Neural cell (in vitro differentiated cells): ENCODE data around the gene SERPINA9. TPM values are rescaled to one million over a fixed set of nuclear protein-coding genes. Genes with fewer than 3 reads are reported as not detected.

Experiments used
- H2AFZ ChIP-seq: fragments of 200-600, 300-800 bp; sonication (generic), shearing (Covaris generic); 2 replicates; pipeline ENCODE4 v1.6.0; 2014; ENCODE audit warnings: low read depth, mild to moderate bottlenecking, antibody characterized with exemption, low read length, moderate library complexity
- H3F3A ChIP-seq: fragments of 200-600 bp; shearing (Covaris generic); 2 replicates; pipeline ENCODE4 v1.6.1; 2016; ENCODE audit warnings: mild to moderate bottlenecking, moderate library complexity, mixed read lengths, antibody characterized with exemption, low read length; ENCODE audit not compliant: insufficient read depth, poor library complexity, severe bottlenecking
- H3K27ac ChIP-seq: fragments of 200-600, 300-800 bp; sonication (generic), shearing (Covaris generic); 2 replicates; pipeline ENCODE4 v1.5.1; 2014; ENCODE audit warnings: mild to moderate bottlenecking, low read length, moderate library complexity
- H3K27me3 ChIP-seq: fragments of 300-800, 200-600 bp; sonication (generic), shearing (Covaris generic); 2 replicates; pipeline ENCODE4 v1.6.0; 2014; ENCODE audit warnings: mild to moderate bottlenecking, low read depth, low read length, moderate library complexity; ENCODE audit not compliant: insufficient read depth
- H3K36me3 ChIP-seq: fragments of 300-800, 200-600 bp; sonication (generic), shearing (Covaris generic); 2 replicates; pipeline ENCODE4 v1.5.1; 2014; ENCODE audit warnings: mild to moderate bottlenecking, antibody characterized with exemption, low read length, moderate library complexity; ENCODE audit not compliant: insufficient read depth
- H3K4me2 ChIP-seq: fragments of 300-800, 200-600 bp; sonication (generic), shearing (Covaris generic); 2 replicates; pipeline ENCODE4 v1.6.0; 2014; ENCODE audit warnings: mild to moderate bottlenecking, low read length
- H3K4me3 ChIP-seq: fragments of 300-800, 200-600 bp; sonication (generic), shearing (Covaris generic); 2 replicates; pipeline ENCODE4 v1.5.1; 2014; ENCODE audit warnings: mild to moderate bottlenecking, low read length, moderate library complexity
- H3K79me2 ChIP-seq: fragments of 200-600 bp; shearing (Covaris generic); replicated peaks from 2 replicates; pipeline ENCODE4 v1.6.0; 2014; ENCODE audit warnings: mild to moderate bottlenecking, low read length, moderate library complexity; ENCODE audit not compliant: insufficient read depth
- H3K9ac ChIP-seq: fragments of 300-800, 200-600 bp; sonication (generic), shearing (Covaris generic); 2 replicates; pipeline ENCODE4 v1.6.1; 2016; ENCODE audit warnings: mild to moderate bottlenecking, low read length, mixed read lengths
- H3K9me2 ChIP-seq: fragments of 200-600 bp; shearing (Covaris generic); 2 replicates; pipeline ENCODE4 v1.6.1; 2016; ENCODE audit warnings: mild to moderate bottlenecking, low read length, mixed read lengths; ENCODE audit not compliant: insufficient read depth
- H3K9me3 ChIP-seq: fragments of 200-600, 300-800 bp; sonication (generic), shearing (Covaris generic); 2 replicates; pipeline ENCODE4 v1.6.1; 2016; ENCODE audit warnings: mild to moderate bottlenecking, mixed run types, low read length, moderate library complexity, mixed read lengths
- H4K20me1 ChIP-seq: fragments of 200-600 bp; shearing (Covaris generic); 2 replicates; pipeline ENCODE4 v1.6.1; 2016; ENCODE audit warnings: mild to moderate bottlenecking, mixed run types; ENCODE audit not compliant: insufficient read depth
- CTCF ChIP-seq: fragments of 450-650 bp; IDR thresholded peaks from 2 replicates; pipeline ENCODE4 v1.5.1; 2014; ENCODE audit warnings: antibody characterized with exemption, mild to moderate bottlenecking, moderate library complexity; ENCODE audit not compliant: poor library complexity, severe bottlenecking
- EP300 ChIP-seq: fragments of 450-650 bp; conservative IDR thresholded peaks from 2 replicates; pipeline ENCODE4 v1.6.1; 2014; ENCODE audit warnings: antibody characterized with exemption, mild to moderate bottlenecking, moderate library complexity; ENCODE audit not compliant: poor library complexity, severe bottlenecking
- EZH2 ChIP-seq: fragments of 200-600, 300-800 bp; shearing (Covaris generic), sonication (generic); IDR thresholded peaks from 2 replicates; pipeline ENCODE4 v1.6.1; 2014; ENCODE audit warnings: antibody characterized with exemption, low read length, borderline replicate concordance, mild to moderate bottlenecking; ENCODE audit not compliant: insufficient read depth, poor library complexity, severe bottlenecking
- MXI1 ChIP-seq: fragments of 450-650 bp; conservative IDR thresholded peaks from 2 replicates; pipeline ENCODE4 v1.6.1; 2014; ENCODE audit warnings: antibody characterized with exemption, mild to moderate bottlenecking; ENCODE audit not compliant: poor library complexity, severe bottlenecking
- POLR2AphosphoS5 ChIP-seq: IDR thresholded peaks from 2 replicates; pipeline ENCODE4 v1.6.1; 2012
- RAD21 ChIP-seq: fragments of 450-650 bp; conservative IDR thresholded peaks from 2 replicates; pipeline ENCODE4 v1.6.1; 2014; ENCODE audit warnings: antibody characterized with exemption, mild to moderate bottlenecking, moderate library complexity
- REST ChIP-seq: IDR thresholded peaks from 2 replicates; pipeline ENCODE4 v1.6.1; 2012; ENCODE audit warnings: borderline replicate concordance
- SMC3 ChIP-seq: fragments of 450-650 bp; conservative IDR thresholded peaks from 2 replicates; pipeline ENCODE4 v1.6.1; 2014; ENCODE audit warnings: antibody characterized with exemption, mild to moderate bottlenecking, moderate library complexity; ENCODE audit not compliant: poor library complexity
- TAF1 ChIP-seq: IDR thresholded peaks from 2 replicates; pipeline ENCODE4 v1.6.1; 2012; ENCODE audit warnings: low read depth
- polyA plus RNA-seq: library from polyadenylated mRNA; depleted of rRNA; stranded (reverse); fragments of >200 nt; gene quantifications from 2 replicates; pipeline ENCODE4 v1.2.3, GENCODE V29; 2014

The SERPINA9 gene
- polyA plus RNA-seq, 1 donor from 2014 or later, result not detected

- Histone ChIP-seq H2AFZ (no peak overlapping the region), H3K9me3 (no peaks in the 10 kb centered on the region), H3K79me2 (no peaks in the 10 kb centered on the region), H3K4me3 (no peak overlapping the region), H3K9ac (no peak overlapping the region), H3K9me2 (no peaks in the 10 kb centered on the region), H3K36me3 (no peaks in the 10 kb centered on the region), H3F3A (no peaks in the 10 kb centered on the region), H4K20me1 (no peaks in the 10 kb centered on the region), H3K27me3 (no peaks in the 10 kb centered on the region), H3K27ac (no peak overlapping the region), H3K4me2 (no peak overlapping the region)
- no peak for TF ChIP-seq POLR2AphosphoS5
- no peak for TF ChIP-seq RAD21
- no peak for TF ChIP-seq EZH2
- no peak for TF ChIP-seq CTCF
- TF ChIP-seq MXI1, result no peak
- TF ChIP-seq REST, result no peak
- no peak for TF ChIP-seq EP300
- no peak for TF ChIP-seq SMC3
- no peak for TF ChIP-seq TAF1
Observed at GRCh38 chr14:94439453-94440057, 36.4 kb downstream of the SERPINA9 start.

- no peaks in the 10 kb centered on the region for H3K79me2 ChIP-seq
- no peak for TF ChIP-seq EP300
- H3K4me2 ChIP-seq, result no peak overlapping the region
- H3K9ac ChIP-seq, result no peak overlapping the region
- H3K27ac ChIP-seq, result no peak overlapping the region
- no peak overlapping the region for H3K4me3 ChIP-seq
- no peaks in the 10 kb centered on the region for H4K20me1 ChIP-seq
- no peaks in the 10 kb centered on the region for H3K36me3 ChIP-seq
- no peaks in the 10 kb centered on the region for H3K9me3 ChIP-seq
- no peaks in the 10 kb centered on the region for H3K27me3 ChIP-seq
- no peak overlapping the region for H2AFZ ChIP-seq
- no peaks in the 10 kb centered on the region for H3K9me2 ChIP-seq
- H3F3A ChIP-seq, result no peaks in the 10 kb centered on the region
Observed at GRCh38 chr14:94428610-94429009, 47.4 kb downstream of the SERPINA9 start.
